ENCODE data around the gene KCP.

The KCP gene

DNA sequence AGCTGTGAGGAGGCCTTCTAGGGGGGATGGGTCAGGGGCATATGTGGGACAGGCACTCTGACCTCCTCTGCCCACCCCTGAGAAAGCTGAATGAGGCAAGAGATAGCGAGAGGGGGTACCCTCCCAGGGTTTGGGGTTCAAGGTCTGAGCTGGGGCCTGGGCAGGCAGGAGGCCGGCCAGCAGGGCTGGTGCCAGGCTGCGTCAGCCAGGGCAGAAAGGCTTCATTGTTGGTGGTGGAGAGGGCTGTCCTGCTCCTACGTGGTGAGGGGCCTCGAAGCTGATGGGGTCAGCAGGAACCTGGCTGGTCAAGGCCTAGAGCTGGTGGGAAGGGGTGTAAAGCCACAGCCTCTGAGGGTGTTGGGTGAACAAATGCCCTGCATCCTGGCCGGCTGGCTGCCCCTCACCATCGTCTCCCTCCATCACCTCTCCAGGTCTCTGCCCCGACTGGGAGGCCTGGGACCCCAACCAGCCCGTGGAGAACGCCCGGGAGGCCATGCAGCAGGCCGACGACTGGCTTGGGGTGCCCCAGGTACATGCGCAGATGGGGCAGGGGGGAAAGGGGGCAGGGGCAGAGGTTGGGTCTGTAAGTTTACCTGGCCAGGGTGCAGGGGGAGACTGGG, 73.7 kb downstream of the KCP start:
- Histone ChIP-seq H3K36me3 (ENCODE audit: insufficient read depth, low read length) (no peaks in the 10 kb centered on the region), H4K20me1 (ENCODE audit: insufficient read depth, low read length, poor library complexity, severe bottlenecking) (no peaks in the 10 kb centered on the region), H3K4me3 (ENCODE audit: low read length, poor library complexity, severe bottlenecking) (no peak overlapping the region), H2AFZ (ENCODE audit: low read length) (no peak overlapping the region), H3K4me1 (ENCODE audit: insufficient read depth, low read length, poor library complexity, severe bottlenecking) (peaks cover 27% of the 10 kb centered on the region), H3K9ac (ENCODE audit: low read depth, low read length, poor library complexity, severe bottlenecking) (no peak overlapping the region), H3F3A (ENCODE audit: low read depth) (0 out of 2 replicates have a peak, but pooled peaks cover 2% of the 10 kb centered on the region), H3K9me2 (replicated peaks; ENCODE audit: low read depth, low read length) (no peaks in the 10 kb centered on the region), H3K4me2 (ENCODE audit: low read depth, low read length, poor library complexity, severe bottlenecking) (no peak overlapping the region), H3K79me2 (ENCODE audit: insufficient read depth, low read length) (no peaks in the 10 kb centered on the region), H3K9me3 (ENCODE audit: insufficient read depth, low read depth, low read length) (no peaks in the 10 kb centered on the region), H3K27me3 (ENCODE audit: insufficient read depth, low read length, poor library complexity, severe bottlenecking) (no peaks in the 10 kb centered on the region)
- TF ChIP-seq, protein P1, sequence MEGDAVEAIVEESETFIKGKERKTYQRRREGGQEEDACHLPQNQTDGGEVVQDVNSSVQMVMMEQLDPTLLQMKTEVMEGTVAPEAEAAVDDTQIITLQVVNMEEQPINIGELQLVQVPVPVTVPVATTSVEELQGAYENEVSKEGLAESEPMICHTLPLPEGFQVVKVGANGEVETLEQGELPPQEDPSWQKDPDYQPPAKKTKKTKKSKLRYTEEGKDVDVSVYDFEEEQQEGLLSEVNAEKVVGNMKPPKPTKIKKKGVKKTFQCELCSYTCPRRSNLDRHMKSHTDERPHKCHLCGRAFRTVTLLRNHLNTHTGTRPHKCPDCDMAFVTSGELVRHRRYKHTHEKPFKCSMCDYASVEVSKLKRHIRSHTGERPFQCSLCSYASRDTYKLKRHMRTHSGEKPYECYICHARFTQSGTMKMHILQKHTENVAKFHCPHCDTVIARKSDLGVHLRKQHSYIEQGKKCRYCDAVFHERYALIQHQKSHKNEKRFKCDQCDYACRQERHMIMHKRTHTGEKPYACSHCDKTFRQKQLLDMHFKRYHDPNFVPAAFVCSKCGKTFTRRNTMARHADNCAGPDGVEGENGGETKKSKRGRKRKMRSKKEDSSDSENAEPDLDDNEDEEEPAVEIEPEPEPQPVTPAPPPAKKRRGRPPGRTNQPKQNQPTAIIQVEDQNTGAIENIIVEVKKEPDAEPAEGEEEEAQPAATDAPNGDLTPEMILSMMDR (conservative IDR thresholded peaks at IDR 0.05; ENCODE audit: low read length) = no peak
- TF ChIP-seq EZH2phosphoT487 (IDR thresholded peaks at IDR 0.05; ENCODE audit: borderline replicate concordance) = no peak

DNA sequence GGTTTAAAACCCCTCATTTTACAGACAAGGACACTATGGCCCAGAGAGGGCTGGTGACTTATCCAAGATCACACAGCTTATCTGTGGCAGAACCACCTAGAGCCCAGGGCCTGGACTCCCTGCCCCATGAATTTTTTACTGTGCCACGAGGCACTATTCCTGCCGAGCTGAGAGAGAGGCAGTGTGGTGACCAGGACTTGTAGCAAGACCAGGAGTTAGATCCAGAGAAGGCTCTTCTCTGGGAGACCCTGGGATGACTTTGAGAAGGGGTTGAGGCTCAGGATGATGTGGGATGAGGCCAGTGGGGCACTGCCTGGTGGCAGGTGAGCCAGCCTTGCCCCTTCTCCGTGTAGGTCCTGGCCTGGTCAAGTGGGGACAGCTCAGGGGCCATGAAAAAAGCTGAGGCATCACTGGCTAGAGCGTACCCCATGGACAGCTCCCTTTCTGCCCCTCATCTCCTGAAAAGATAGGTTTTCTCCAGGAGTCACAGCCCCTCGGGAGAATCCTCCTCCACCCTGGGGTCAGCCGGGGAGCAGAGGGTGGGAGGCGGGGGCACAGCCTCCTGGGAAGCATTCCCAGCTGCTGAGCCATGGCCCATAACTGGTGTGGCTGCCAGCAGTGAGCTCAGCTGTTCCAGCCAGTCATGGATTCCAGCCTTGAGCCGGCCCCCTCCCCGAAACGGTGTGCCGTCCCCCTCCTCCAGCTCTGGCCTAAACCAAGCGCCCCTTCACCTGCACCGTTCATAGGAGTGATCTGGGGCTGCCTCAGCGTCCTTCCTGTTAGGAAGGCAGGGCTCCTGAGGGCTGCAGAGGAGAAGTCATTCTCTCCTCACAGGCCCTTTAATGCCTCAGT, 74.5 kb downstream of the KCP start:
- no peaks in the 10 kb centered on the region for H3K9me2 ChIP-seq (replicated peaks; ENCODE audit: low read depth, low read length)
- H3K9ac ChIP-seq (ENCODE audit: low read depth, low read length, poor library complexity, severe bottlenecking) = no peak overlapping the region
- H2AFZ ChIP-seq (ENCODE audit: low read length) = no peak overlapping the region
- no peaks in the 10 kb centered on the region for H3K9me3 ChIP-seq (ENCODE audit: insufficient read depth, low read depth, low read length)
- peaks cover 4% of the 10 kb centered on the region; the same call in 1 of the 2 replicates for H3K79me2 ChIP-seq (ENCODE audit: insufficient read depth, low read length)
- TF ChIP-seq EZH2phosphoT487 (IDR thresholded peaks at IDR 0.05; ENCODE audit: borderline replicate concordance) = no peak
- TF ChIP-seq, protein P1 (conservative IDR thresholded peaks at IDR 0.05; ENCODE audit: low read length) = no peak
- H3K4me2 ChIP-seq (ENCODE audit: low read depth, low read length, poor library complexity, severe bottlenecking) = no peak overlapping the region
- H3K4me3 ChIP-seq (ENCODE audit: low read length, poor library complexity, severe bottlenecking) = no peak overlapping the region
- no peaks in the 10 kb centered on the region for H4K20me1 ChIP-seq (ENCODE audit: insufficient read depth, low read length, poor library complexity, severe bottlenecking)
- H3K4me1 ChIP-seq (ENCODE audit: insufficient read depth, low read length, poor library complexity, severe bottlenecking) = peaks cover 29% of the 10 kb centered on the region
- 0 out of 2 replicates have a peak, but pooled peaks cover 2% of the 10 kb centered on the region for H3F3A ChIP-seq (ENCODE audit: low read depth)
- no peaks in the 10 kb centered on the region for H3K27me3 ChIP-seq (ENCODE audit: insufficient read depth, low read length, poor library complexity, severe bottlenecking)
- no peaks in the 10 kb centered on the region for H3K36me3 ChIP-seq (ENCODE audit: insufficient read depth, low read length)

DNA sequence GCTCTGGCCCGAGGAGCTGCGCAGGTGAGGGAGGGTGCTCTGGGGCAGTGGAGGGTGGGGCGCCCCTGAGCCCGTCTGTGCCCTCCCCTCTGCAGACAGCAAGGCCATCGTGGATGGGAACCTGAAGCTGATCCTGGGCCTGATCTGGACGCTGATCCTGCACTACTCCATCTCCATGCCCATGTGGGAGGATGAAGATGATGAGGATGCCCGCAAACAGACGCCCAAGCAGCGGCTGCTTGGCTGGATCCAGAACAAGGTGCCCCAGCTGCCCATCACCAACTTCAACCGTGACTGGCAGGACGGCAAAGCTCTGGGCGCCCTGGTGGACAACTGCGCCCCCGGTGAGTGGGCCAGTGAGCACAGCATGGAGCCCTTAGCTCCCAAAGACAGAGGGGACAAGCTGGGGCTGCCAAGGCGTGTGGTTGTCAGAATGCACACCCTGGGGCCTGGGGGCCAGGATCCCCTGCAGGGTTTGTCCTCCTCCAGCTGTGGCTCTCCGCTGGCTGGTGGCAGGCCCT, 75.2 kb downstream of the KCP start:
- no peaks in the 10 kb centered on the region for H3K27me3 ChIP-seq (ENCODE audit: insufficient read depth, low read length, poor library complexity, severe bottlenecking)
- H3K4me3 ChIP-seq (ENCODE audit: low read length, poor library complexity, severe bottlenecking) = no peak overlapping the region
- H3K9me2 ChIP-seq (replicated peaks; ENCODE audit: low read depth, low read length) = no peaks in the 10 kb centered on the region
- 0 out of 2 replicates have a peak, but pooled peaks cover 2% of the 10 kb centered on the region for H3F3A ChIP-seq (ENCODE audit: low read depth)
- H3K9ac ChIP-seq (ENCODE audit: low read depth, low read length, poor library complexity, severe bottlenecking) = no peak overlapping the region
- peaks cover 11% of the 10 kb centered on the region for H3K79me2 ChIP-seq (ENCODE audit: insufficient read depth, low read length)
- H2AFZ ChIP-seq (ENCODE audit: low read length) = no peak overlapping the region
- no peaks in the 10 kb centered on the region for H3K9me3 ChIP-seq (ENCODE audit: insufficient read depth, low read depth, low read length)
- H4K20me1 ChIP-seq (ENCODE audit: insufficient read depth, low read length, poor library complexity, severe bottlenecking) = no peaks in the 10 kb centered on the region
- H3K4me1 ChIP-seq (ENCODE audit: insufficient read depth, low read length, poor library complexity, severe bottlenecking) = peaks cover 29% of the 10 kb centered on the region
- TF ChIP-seq EZH2phosphoT487 (IDR thresholded peaks at IDR 0.05; ENCODE audit: borderline replicate concordance) = no peak
- TF ChIP-seq, protein P1 (conservative IDR thresholded peaks at IDR 0.05; ENCODE audit: low read length) = no peak
- no peak overlapping the region for H3K4me2 ChIP-seq (ENCODE audit: low read depth, low read length, poor library complexity, severe bottlenecking)
- no peaks in the 10 kb centered on the region for H3K36me3 ChIP-seq (ENCODE audit: insufficient read depth, low read length)
